IPS-18c (cell line): ENCODE results near the gene NAALAD2.
"Not testable (repeated sequence)": the region's sequence is repeated elsewhere in the genome, so short reads cannot be mapped to it uniquely, and the experiment has no call there.

Experiments
- H3K4me3 ChIP-seq: 2 replicates; pipeline ENCODE4 v1.7.0; 2013; ENCODE audit warnings: low read depth, mild to moderate bottlenecking, low read length, moderate library complexity; ENCODE audit not compliant: insufficient read depth
- H3K9me3 ChIP-seq: one replicate; pipeline ENCODE4 v1.6.1; 2013; ENCODE audit warnings: mild to moderate bottlenecking, low read length, moderate library complexity; ENCODE audit not compliant: control insufficient read depth, insufficient read depth

Gene NAALAD2

DNA sequence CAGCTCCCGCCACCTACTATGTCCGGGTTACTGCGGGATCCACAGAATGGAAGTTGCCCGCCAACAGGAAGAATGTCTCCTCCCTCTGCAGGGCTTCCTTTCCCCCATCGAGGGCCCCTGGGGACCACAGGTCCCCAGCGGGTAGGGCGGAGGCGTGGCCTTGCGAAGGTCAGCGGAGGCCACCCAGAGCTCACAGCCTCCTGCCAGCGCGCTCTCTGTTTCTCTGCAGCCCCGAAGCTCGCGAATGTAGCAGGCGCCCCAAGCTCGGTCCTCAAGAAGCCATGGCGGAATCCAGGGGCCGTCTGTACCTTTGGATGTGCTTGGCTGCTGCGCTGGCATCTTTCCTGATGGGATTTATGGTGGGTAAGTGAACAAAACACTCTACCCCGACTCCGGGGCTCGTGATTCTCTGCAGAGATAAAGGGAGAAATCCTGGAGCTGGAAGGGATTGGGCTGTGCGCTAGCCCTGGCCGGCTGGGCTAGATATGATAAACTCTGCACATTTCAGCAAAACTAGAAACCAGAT lies at the start of gene NAALAD2:
Gene NAALAD2 (plus strand): TSS at position 186 of the 526 bp plus-strand sequence. CDS start 96 bp downstream, at position 282.
- Histone ChIP-seq H3K9me3 (no peaks in the 10 kb centered on the region), H3K4me3 (peak within 1 kb of the TSS; percentile 63)

DNA sequence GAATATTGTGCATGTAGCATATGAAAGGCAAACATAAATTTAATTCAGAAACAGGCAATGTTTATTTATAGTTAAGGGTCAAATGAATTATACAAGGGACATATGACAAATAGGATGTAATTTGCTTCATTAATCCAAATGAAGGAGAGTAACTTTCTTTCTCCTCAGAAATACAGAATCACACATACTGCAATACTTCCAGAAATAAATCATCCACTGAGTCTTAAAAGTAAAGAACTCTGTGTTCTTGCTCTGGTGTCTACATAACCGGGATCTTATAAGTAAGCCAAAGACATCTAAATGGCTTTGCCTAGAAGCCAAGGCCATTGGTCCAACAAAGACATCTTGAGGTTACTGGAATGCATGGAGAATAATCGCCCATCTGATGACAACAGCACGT lies 48.8 kb upstream of the NAALAD2 start, which contains the start of gene UBTFL1:
Gene UBTFL1 (plus strand): TSS at position 301 of the 400 bp plus-strand sequence. CDS start 0 bp downstream, at position 301.
- not testable (repeated sequence) for H3K9me3 ChIP-seq, H3K4me3 ChIP-seq

DNA sequence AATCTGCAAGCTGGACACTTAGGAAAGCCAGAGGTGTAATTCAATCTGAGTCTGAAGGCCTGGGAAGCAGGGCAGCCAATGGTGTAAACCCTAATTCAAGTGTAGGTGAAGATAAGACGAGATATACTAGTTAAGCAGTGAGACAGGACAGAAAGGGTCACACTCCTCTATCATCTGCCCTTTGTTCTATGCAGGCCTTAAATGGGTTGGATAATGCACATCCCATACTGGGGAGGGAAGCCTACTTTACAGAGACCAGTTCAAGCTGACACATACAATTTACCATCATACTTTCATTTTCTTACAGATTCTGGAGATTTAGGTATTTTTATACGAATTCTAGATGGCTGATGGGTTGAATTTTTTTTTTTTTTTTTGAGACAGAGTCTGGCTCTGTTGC lies 45.7 kb upstream of the NAALAD2 start:
- H3K4me3 ChIP-seq, H3K9me3 ChIP-seq: not testable (repeated sequence)

DNA sequence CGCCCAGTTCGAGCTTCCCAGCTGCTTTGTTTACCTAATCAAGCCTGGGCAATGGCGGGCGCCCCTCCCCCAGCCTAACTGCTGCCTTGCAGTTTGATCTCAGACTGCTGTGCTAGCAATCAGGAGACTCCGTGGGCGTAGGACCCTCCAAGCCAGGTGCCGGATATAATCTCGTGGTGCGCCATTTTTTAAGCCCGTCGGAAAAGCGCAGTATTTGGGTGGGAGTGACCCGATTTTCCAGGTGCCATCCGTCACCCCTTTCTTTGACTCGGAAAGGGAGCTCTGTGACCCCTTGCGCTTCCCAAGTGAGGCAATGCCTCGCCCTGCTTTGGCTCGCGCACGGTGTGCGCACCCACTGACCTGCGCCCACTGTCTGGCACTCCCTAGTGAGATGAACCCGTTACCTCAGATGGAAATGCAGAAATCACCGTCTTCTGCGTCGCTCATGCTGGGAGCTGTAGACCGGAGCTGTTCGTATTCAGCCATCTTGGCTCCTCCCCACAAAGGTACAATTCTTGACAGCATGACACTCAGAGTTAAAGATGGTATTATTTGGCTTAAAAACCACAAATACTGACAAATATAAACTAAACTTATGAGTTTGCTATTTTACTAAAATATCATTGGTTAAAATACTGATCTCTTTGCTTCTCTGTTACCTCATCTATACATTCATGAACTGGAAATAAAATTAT lies 39.1 kb upstream of the NAALAD2 start:
- not testable (repeated sequence) for H3K4me3 ChIP-seq, H3K9me3 ChIP-seq

DNA sequence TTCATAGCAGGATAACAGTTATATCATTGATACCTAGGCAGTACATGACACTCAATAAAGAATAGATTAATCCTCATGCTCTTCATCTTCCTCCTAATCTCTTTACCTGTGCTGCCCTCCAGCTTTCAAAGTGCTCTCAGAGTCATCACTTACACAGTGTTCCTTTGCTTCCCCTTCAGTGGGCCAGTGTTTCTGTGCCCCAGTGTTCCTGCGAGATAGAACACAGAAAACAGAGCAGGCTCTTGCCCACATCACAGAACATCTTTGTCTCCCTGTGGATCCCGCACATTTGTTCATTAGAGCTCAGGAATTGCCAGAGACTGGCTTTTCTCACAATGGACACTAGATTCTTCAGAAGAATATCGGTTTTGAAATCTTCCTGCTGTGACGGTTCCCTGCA lies 36.2 kb upstream of the NAALAD2 start:
- not testable (repeated sequence) for H3K4me3 ChIP-seq

DNA sequence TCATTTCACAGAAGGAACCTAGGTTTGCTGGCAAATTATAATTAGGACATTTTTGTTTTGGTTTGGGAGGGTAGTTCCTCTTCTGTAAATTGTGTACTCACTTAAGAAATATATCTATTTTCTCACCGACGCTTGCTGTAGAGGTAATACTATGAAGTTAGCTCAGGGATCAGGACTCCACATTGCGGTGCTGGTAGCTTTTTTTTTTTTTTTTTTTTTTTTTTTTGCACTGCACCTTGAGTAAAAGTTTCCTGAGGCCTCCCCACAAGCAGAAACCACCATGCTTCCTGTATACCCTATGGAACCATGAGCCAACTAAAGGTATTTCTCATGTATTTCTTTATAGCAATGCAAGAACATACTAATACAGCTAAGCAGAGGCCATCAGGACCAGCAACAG lies 34.0 kb upstream of the NAALAD2 start:
- H3K4me3 ChIP-seq: no peak overlapping the region

More for the DNA sequence above, 36.2 kb upstream of the NAALAD2 start:
- not testable (repeated sequence) for H3K9me3 ChIP-seq

DNA sequence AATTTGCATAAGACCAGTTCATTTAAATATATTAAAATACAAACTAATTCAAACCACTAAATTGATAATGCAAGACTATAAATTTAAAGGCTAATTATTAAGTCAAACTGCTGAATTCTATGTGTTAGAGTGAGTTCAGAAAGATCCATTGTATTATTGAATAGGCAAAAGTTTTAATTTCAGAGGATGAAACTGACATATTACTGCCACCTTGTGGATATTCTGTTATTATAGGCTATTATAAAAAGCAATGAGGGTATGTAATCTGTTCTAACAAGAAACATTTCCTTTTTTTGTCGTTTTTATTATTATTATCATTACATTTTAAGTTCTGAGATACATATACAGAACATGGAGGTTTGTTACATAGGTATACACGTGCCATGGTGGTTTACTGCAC lies 20.9 kb upstream of the NAALAD2 start:
- H3K4me3 ChIP-seq: no peak overlapping the region
- no peaks in the 10 kb centered on the region for H3K9me3 ChIP-seq

More for the DNA sequence above, 34.0 kb upstream of the NAALAD2 start:
- H3K9me3 ChIP-seq: no peaks in the 10 kb centered on the region

DNA sequence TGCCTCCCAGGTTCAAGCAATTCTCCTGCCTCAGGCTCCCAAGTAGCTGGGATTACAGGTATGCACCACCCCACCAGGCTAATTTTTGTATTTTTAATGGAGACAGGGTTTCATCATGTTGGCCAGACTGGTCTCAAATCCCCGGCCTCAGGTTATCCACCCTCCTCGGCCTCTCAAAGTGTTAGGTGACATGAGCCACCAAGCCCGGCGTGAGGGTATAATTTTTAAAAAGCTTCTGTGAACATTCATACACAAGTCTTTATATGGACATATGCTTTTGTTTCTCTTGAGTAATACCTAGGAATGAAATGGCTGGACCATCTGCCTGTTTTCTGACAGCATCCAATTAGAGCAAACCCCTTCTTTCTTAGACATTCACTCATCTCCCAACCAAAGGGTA lies 14.3 kb upstream of the NAALAD2 start:
- H3K9me3 ChIP-seq: no peaks in the 10 kb centered on the region
- H3K4me3 ChIP-seq: no peak overlapping the region

DNA sequence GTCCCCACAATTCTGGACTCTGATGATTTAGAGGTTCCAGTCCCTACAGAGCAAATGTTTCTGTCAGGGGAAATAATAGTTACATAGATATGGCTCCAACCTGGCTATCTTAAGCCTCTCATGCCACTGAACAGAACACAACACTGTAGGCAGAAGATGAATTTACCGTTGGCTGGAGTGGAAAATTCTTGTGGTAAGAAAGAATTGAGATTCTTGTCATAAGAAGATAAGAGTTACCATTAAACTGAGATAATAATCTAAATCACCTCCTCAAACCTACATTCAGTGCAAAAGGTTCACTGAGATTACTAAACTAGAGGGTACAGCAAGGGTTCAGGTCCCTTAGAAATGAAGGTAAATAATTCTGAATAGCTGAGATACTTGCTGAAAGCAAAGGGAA lies 10.1 kb upstream of the NAALAD2 start:
- Histone ChIP-seq H3K4me3 (no peak overlapping the region), H3K9me3 (no peaks in the 10 kb centered on the region)

DNA sequence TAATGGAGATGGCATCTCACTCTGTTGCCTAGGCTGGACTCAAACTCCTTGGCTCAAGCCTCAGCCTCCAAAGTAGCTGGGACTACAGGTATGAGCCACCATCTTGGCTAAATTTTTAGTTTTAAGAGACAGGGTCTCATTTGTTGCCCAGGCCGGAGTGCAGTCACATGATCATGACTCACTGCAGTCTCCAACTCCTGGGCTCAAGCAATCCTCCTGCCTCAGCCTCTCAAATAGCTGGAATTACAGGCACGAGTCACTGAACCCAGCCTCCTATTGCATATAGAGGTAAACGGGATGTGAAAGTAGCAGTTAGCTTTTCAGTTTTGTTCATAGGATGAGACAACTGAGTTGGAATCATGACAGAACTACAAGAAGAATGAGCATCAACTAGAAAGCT lies 9.5 kb upstream of the NAALAD2 start:
- H3K4me3 ChIP-seq: no peak overlapping the region
- H3K9me3 ChIP-seq: no peaks in the 10 kb centered on the region

DNA sequence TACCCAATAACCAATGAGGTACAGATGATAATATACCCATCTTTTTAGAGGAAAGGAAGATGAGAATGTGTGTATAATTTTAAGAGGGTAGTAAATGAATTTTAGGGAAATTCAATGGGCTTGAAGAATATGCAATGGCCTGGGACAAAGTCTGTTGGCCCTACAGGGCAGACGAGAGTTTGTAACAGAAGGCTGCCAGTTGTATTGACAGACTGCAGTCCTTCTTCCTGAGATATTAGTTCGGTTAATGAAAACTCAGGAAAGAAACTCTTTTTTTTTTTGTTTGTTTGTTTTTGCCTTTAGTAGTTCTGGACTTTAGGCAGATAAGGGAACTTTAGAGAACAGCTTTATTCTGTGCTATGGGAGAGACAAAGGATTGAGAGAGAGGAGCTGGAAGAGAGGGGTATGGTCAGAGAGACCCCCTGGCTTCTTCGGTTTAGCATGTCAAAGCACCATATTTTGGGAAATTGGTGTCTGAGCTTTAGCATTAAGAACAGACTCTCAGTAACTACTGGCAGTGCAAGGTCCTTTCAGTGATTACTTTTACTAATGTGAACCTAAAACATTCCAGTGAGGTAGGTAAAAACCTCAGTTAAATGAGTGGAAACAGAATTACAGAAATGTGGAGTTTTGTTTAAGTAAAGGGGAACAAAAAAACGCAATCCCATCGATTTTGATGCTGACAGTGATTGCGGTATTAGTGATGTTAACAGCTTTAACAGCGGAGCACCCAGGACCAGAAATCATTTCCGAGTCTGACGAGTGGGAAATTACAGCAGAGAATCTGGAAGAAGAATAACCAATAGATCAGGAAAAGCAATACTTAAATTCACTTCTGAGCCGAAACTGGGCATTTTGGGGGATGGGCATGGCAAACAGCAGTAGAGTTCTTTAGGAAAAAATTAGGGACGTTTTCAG lies 644 bp upstream of the NAALAD2 start:
- Histone ChIP-seq H3K9me3 (no peaks in the 10 kb centered on the region), H3K4me3 (peak overlapping the region; percentile 63)

DNA sequence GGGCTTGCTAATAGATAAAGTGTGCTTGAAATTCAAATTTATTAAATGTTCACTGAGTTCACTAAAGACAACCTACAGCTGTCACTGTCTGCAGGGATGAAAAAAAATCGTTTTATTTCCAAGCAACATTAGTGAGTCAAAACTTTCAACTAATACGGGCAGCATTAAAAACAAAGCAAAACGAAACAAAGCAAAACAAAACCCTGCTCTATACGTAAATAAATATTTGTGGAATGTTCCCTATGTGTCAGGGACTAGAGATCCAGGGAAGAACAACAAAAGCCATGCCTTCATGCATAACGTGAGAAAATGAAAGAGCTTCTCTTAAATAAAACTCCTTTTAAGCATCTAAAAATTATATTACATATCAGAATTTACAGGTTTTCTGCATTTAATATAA lies 553 bp downstream of the NAALAD2 start:
- Histone ChIP-seq H3K4me3 (peak overlapping the region; percentile 63), H3K9me3 (no peaks in the 10 kb centered on the region)

DNA sequence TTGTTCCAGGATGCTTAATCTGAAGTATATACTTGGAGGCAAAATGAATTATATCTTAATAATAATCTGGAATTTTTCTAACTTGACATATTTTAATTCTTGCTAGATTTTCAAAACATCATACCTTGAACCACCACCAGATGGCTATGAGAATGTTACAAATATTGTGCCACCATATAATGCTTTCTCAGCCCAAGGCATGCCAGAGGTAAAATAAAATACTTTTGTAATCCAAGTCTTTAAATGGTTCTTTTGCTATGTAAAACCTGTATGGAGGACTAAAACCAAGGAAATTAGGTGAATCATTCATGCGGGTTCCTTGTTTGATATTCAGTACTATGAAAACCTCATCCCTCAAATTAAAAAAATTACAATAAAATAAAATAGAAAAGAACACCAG lies 14.4 kb downstream of the NAALAD2 start:
- Histone ChIP-seq H3K9me3 (no peaks in the 10 kb centered on the region), H3K4me3 (no peak overlapping the region)

DNA sequence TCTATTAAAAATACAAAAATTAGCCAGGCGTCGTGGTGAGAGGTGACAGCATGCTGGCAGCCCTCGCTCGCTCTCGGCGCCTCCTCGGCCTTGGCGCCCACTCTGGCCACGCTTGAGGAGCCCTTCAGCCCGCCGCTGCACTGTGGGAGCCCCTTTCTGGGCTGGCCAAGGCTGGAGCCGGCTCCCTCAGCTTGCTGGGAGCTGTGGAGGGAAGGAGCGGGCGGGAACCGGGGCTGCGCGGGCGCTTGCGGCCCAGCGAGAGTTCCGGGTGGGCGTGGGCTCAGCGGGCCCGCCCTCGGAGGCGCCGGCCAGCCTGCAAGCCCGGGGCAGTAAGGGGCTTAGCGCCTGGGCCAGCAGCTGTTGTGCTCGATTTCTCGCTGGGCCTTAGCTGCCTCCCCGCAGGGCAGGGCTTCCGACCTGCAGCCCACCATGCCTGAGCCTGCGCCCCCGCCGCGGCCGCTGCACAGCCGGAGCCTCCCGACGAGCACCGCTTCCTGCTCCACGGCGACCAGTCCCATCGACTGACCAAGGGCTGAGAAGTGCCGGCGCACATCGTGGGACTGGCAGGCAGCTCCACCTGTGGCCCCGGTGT lies 32.6 kb downstream of the NAALAD2 start:
- not testable (repeated sequence) for H3K4me3 ChIP-seq, H3K9me3 ChIP-seq

DNA sequence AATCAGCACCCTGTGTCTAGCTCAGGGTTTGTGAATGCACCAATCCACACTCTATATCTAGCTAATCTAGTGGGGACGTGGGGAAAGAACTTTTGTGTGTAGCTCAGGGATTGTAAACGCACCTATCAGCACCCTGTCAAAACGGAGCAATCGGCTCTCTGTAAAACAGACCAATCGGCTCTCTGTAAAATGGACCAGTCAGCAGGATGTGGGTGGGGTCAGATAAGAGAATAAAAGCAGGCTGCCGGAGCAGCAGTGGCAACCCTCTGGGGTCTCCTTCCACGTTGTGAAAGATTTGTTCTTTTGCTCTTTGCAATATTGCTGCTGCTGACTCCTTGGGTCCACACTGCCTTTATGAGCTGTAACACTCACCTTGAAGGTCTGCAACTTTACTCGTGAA lies 33.2 kb downstream of the NAALAD2 start:
- not testable (repeated sequence) for H3K9me3 ChIP-seq, H3K4me3 ChIP-seq

DNA sequence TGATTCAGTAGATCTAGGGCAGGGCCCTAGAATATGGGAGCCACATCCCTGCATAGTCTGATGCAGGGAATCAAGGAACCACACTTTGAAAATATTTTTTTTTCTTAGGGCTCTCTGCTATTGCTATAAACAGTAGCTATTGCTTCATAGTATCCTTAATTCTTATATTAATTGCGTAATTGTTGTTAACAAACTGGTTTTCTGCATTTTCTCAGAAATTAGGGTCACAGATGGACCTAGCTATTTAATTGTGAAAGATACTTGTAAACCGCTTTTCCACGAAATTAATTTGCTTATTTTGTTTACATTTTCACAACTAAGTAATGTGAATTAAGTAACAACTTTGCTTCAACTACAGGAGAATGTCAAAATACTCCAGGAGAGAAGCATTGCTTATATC lies 34.1 kb downstream of the NAALAD2 start:
- H3K4me3 ChIP-seq: no peak overlapping the region
- H3K9me3 ChIP-seq: no peaks in the 10 kb centered on the region

DNA sequence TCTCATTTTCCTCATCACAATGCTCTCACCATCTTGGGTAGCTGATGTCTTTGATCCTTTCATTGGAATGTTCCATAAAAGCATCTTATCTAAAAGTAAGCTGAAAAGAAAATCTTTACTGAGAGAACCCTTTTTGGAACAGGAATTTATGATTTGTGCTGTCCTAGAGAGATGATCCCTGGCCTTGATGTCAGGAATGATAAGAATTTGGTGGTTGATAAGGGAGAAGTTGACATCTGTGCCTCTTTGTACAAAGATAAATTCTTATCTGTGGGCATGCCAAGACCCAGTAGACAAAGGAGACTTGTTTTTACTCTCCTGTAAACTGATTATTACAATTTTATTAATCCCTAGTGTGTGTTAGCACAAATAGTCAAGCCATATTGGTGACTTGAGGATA lies 36.9 kb downstream of the NAALAD2 start:
- Histone ChIP-seq H3K4me3 (no peak overlapping the region), H3K9me3 (no peaks in the 10 kb centered on the region)

DNA sequence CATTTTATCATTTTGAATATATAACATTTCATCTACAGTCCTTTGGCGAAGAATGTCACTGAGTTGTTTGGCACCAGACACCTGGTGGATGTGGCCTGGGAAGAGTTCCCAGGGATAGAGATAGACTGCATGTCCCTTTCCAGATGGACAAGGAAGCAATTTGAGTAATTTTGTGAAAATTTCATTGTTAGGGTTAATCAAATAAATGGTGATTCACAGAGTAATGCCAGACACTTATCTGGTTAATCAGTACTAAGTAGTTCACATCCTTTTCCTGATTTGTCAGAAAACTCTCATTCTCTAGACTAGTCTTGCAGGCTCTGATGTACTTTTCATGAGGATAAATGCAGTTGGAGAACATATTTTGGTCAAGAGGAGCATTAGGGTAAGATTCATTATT lies 41.6 kb downstream of the NAALAD2 start:
- Histone ChIP-seq H3K4me3 (no peak overlapping the region), H3K9me3 (no peaks in the 10 kb centered on the region)
